Measurements from ENCODE around the gene CXorf58.

CXorf58 gene

DNA sequence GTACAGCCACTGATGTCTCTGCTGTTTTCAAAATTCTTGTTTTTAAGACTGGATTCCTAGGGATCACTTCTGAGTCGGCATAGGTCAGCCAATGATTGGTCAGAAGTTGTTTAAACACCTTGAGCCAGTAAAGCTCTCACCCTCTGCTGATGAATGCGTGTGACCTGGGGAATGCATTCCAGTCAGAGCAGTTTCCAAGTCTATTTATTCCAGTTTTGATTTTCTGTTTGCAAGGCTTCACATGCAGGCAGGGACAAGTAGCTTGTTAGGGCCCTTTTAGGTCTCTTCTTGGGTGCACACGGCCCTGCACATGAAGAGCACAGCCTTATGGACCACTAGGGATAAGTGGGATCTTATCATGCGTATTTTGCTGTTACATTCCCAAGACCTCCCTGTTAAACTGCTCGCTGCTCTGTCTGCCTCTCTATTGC, 72.2 kb downstream of the CXorf58 start:
- no peak overlapping the region for H3K4me3 ChIP-seq (replicated peaks; ENCODE audit: low read depth, low read length)
- TF ChIP-seq, protein P1, sequence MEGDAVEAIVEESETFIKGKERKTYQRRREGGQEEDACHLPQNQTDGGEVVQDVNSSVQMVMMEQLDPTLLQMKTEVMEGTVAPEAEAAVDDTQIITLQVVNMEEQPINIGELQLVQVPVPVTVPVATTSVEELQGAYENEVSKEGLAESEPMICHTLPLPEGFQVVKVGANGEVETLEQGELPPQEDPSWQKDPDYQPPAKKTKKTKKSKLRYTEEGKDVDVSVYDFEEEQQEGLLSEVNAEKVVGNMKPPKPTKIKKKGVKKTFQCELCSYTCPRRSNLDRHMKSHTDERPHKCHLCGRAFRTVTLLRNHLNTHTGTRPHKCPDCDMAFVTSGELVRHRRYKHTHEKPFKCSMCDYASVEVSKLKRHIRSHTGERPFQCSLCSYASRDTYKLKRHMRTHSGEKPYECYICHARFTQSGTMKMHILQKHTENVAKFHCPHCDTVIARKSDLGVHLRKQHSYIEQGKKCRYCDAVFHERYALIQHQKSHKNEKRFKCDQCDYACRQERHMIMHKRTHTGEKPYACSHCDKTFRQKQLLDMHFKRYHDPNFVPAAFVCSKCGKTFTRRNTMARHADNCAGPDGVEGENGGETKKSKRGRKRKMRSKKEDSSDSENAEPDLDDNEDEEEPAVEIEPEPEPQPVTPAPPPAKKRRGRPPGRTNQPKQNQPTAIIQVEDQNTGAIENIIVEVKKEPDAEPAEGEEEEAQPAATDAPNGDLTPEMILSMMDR (IDR thresholded peaks at IDR 0.05; ENCODE audit: low read length, missing control alignments), result no peak
- no peak for DNase-seq (ENCODE audit: low read depth)

DNA sequence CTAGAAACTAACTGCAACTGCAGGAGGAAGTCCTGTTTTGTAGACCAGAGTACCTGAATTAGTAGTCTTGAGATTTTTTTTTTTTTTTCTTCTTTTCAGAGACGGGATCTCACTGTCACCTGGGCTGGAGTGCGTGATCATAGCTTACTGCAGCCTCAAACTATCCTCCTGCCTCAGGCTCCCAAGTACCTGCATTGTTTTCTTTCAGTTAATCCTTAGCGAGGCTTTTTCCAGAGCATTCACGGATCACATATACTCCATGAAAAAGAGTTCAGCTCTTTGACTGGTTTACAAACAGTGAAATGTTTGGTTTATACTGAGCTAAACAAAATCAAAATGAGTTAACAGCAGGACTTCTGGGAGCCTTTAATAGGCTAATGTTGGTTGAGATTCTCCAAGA, 73.4 kb downstream of the CXorf58 start:
- TF ChIP-seq, protein P1 (IDR thresholded peaks at IDR 0.05; ENCODE audit: low read length, missing control alignments), result no peak
- no peak for DNase-seq (ENCODE audit: low read depth)
- no peak overlapping the region for H3K4me3 ChIP-seq (replicated peaks; ENCODE audit: low read depth, low read length)

DNA sequence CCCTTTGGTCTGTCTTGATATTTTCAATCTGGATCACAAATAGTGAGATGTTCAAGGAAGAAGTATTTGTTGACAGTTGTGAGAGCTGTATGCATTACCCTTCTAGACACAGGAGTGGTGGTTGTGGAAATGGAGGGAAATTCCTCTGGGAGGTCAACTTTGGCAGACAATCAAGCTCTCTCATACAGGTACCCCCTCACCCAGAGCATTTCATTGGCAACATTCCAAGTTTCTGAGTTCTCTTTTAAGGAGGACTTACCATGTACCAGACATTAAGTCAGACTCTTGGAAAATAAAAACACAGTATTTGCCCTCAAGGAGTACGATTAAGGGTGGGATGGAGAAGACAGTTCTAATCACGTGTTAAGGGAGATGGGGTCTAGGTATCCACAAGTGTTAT, 73.9 kb downstream of the CXorf58 start:
- TF ChIP-seq, protein P1 (IDR thresholded peaks at IDR 0.05; ENCODE audit: low read length, missing control alignments), result no peak
- DNase-seq (ENCODE audit: low read depth), result no peak

DNA sequence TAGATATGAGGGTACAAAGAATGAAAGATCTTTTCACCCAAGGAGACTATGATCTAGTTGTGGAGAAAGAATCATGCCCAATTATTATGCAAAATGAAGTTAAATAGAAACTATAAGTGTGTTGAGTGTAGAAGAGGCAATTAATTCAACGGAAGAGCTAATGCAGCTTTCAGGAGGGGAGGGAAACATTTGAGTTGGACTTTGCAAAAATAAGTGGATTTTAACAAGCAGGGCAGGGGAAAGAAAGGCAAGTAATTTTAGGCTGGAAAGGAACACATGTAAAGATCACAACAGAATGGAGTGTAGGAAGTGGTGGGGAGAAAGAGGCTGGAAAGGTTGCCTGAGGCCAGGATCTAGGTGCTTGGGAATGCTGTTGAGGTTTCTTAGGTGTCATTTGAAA, 75.1 kb downstream of the CXorf58 start:
- TF ChIP-seq, protein P1 (IDR thresholded peaks at IDR 0.05; ENCODE audit: low read length, missing control alignments), result no peak
- no peak overlapping the region for H3K4me3 ChIP-seq (replicated peaks; ENCODE audit: low read depth, low read length)
- no peak for DNase-seq (ENCODE audit: low read depth)

More for the DNA sequence above, 73.9 kb downstream of the CXorf58 start:
- no peak overlapping the region for H3K4me3 ChIP-seq (replicated peaks; ENCODE audit: low read depth, low read length)
